Activated CD4-positive, alpha-beta T cell treated with anti-CD3 and anti-CD28 coated beads, Interleukin-2, amount 50 U/mL, for 24 hours (primary cell): ENCODE measurements around the gene UBIAD1.
A peak's percentile ranks its signal among the peaks of the same experiment; 100 is the strongest.
"Not testable (repeated sequence)": the region's sequence is repeated elsewhere in the genome, so short reads cannot be mapped to it uniquely, and the experiment has no call there.

Source experiments
- DNase-seq, 2 donors: peaks; one replicate each; pipeline ENCODE4 v3.0.0-alpha.2; 2020; ENCODE audit warnings: low read depth in 1 of 2, low spot score in 1 of 2

The UBIAD1 gene, protein sequence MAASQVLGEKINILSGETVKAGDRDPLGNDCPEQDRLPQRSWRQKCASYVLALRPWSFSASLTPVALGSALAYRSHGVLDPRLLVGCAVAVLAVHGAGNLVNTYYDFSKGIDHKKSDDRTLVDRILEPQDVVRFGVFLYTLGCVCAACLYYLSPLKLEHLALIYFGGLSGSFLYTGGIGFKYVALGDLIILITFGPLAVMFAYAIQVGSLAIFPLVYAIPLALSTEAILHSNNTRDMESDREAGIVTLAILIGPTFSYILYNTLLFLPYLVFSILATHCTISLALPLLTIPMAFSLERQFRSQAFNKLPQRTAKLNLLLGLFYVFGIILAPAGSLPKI

DNA sequence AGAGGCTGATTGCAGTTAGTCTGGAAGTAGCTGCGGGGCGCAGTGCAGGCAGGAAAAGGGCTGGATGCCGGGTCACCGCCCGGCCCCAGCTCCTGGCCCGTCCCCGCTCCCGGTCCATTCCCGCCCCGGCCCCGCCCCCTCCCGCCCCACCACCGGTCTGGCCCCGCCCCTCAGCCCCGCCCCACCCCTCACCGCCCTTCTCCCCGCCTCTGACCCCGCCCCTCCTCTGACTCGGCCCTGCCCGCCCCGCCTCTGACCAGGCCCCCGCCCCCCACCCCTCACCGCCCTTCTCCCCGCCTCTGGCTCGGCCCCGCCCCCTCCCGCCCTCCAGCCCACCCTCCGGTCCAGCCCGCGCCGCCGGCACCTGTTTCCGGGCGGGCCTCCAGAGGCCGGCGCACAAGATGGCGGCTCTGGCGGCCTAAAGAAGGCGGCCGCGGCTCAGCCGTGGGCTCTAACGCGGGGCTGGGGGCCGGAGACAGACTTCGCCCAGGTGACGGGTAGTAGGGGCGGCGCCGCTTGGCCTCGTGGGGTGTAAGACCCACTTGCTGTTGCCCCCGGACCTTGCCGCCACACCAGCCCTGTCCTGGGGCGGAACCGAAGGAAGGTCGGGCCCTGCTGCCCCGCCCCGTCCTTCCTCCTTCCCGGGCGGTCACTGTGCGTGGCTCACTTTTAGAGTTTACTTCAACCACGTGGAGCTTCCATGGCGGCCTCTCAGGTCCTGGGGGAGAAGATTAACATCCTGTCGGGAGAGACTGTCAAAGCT is at the start of gene UBIAD1:
TSS of gene UBIAD1 (plus strand) at position 367 of the 763 bp plus-strand sequence. CDS start at position 701, 334 bp downstream.
- DNase-seq, result peak; percentile 65 to 78

DNA sequence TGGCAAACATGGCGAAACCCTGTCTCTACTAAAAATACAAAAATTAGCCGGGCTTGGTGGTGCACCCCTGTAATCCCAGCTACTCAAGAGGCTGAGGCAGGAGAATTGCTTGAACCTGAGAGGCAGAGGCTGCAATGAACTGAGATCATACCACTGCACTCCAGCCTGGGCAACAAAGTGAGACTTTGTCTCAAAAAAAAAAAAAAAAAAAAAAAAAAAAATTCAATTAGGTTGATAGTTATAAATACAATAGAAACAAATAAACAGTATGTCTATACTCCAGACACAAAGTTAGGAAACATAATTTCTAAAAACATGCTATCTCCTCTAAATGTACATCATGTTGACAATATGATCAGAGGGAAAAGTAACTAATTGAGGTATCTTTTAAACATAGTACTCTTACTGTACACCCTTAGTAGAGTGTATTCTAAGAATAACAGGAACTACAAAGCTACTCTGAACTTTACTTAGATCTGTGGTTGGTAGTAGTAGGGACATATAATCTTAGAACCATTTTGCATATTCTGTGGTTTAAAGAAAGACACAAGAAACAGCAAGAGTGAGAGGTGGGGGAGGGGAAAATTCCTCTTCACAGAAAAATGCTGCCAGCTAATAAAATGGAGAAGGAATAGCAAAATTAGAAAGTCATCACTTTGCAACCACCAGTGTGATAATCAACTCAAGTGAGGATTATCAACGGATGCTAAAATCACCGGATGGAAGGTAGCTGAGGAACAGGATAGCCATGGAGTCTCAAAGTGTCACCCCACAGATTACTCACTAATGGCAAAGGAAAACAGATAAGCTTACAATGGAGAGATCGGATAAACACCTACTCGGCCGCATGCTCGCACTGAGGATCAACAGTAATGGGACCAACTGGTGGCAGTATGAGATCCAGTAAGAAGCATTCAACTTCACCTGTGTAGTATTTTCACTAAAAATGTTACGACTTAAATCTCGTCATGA is 45.6 kb upstream of the UBIAD1 start:
- no peak for DNase-seq

DNA sequence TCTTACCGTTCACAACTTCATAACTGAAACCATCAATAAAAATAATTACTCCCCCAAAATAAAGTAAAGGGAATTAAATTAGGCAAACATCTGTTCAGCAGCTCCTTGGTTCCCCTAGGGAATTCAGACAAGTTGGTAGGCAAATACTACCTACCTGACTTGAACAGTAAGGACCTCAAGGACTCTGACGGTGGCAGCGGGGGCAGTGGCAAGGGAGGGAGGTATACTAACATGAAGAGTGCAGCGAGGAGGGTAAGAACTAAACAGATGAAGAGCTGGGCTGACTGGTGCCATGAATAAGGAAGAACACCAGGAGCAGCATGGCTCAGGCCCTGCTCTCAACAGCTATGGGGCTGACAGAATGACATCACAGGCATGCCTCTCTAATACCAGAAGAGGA is 43.8 kb upstream of the UBIAD1 start:
- DNase-seq, result no peak

DNA sequence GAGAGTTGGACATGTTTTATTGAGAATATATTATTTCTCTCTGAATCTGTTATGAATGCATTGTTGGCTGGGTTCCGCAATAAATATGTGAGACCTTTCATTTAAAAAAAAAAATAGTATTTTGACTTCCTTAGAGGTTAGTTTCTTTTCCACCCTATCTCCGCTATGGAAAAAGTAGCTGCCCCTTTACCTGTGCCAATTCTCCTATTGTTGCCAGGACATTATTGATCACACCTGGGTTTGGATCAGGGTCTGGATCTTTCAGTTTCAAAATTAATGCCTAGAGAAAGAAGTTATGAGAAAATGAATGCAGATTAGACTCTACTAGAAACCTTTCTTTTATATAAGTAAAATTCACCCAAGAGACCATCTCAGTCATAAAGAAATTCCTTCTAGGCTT is 39.8 kb upstream of the UBIAD1 start:
- DNase-seq, result no peak

DNA sequence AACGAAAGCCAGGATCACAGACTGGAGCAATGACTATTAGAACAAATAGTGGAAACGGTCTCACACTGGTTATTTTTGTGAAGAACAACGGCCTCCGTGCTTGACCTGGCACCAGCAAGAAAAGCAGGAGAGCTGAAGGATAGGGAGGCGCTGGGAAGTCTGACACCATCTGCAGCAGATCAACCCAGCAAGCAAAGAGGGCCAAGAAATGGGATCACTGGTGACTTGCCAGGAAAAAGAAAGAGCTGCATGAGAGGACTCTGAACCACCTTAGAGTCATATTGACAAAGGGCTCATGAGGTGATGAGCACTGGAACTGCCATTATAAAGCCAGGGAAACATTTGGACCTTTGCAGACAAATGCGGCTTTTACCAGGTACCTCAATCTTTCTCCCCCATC is 35.6 kb upstream of the UBIAD1 start:
- no peak for DNase-seq

DNA sequence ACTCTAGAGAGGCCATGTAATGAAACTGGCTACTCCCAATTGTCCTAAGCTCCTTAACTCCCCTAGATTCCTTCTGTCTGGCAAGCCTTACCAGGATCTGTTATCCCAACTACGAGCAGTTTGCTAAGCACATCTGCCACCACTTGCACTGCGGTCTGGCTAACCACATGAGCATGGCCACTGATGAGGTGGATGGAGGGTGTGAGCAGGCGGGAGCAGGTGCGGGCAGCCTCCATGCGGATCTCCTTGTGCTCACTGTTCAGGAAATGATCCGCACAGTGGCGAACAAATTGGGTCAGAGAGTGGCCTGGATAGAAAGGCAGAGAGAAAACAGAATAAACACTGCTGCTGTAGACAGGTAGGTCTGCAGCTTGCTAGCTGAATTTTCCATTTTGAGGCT is 34.7 kb upstream of the UBIAD1 start:
- no peak for DNase-seq

DNA sequence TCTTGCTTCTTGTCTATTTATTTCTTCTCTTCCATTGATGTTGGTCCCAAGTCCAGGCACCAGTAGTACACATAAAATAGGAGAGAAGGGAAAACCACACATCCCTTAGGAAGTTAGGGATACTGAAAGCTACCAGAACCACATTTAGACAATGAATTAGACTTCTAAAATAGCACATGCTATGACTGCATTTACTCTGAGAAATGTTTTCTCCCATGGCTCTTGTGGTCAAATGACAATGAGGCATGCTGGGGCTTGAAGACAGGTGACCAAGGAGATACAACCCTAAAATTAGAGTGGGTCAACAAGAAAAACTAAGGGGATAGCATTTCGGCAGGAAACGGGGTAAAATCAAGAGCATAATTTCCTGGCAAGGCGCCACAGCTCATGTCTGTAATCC is 27.8 kb upstream of the UBIAD1 start:
- DNase-seq, result no peak

DNA sequence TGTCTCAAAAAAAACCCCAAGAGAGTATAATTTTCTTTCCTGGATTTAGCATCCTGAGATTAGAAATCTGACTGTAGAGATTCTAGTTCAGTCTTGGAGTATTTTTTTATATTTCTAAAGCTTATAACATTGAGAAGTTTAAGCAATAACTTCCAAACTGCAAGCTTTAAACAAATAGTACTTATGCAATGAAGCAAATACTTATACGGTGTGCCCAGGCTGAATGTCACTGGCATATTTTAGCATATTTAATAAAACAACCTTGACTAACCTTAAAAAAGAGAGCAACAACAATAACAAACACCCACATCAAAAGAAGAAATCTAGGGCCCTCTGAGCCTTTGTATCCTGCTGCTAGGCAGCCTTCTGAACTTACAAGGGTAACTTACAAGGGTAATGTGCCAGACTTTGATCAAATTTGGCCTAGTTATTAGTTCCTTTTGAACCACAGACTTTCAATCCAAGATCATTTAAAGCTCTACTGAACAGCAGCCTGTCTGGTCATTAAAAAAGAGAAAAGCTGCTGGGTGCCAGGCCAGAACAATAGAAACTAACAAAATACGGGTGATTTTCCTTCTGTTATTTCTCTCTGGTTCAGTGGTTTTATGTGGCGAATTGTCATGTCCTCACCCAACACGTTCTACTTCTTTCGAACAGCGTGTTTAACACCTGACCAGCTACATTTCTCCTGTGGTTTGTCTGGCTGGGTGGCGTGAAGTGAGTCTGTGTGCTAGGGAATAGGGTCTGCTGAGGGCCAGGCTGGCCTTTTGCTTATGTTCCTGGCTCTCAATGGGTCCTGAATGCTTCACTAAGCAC is 26.9 kb upstream of the UBIAD1 start:
- DNase-seq, result no peak

DNA sequence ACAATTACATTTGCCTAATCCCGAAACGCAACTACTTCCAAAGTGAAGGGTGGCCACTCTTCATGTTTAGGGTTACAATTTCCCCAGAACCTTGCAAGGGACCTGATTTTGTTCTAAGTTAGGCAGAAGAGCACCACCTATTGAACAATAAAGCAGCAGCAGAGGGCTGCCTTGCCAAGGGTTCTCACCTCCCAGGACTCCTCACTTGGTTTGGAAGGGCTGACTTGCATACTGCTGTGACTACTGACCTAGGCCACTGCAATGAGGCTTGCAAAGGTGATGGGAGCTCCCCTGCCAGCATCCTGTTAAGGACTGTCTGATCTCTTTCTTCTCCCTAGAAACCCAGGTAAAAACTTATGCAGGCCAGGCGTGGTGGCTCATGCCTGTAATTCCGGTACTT is 24.8 kb upstream of the UBIAD1 start:
- DNase-seq, result no peak

DNA sequence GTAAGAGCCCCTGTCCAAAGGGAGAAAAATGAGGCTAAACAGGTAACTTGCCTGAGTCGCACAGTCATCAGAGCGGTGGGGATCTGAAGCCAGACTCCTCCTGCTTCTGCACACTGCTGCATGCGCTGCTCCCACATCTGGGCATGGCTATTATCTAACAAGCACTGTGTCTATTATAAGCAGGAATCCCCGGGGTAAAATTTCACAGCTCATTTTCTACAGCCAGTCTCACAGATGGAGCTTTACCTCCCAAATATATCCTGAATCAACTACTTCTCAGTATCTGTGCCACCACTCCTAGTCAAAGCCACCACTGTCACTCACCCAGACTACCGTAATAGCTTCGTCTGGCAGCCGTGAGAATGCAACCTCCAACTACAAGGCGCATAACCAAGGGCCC is 20.5 kb upstream of the UBIAD1 start:
- DNase-seq, result no peak

DNA sequence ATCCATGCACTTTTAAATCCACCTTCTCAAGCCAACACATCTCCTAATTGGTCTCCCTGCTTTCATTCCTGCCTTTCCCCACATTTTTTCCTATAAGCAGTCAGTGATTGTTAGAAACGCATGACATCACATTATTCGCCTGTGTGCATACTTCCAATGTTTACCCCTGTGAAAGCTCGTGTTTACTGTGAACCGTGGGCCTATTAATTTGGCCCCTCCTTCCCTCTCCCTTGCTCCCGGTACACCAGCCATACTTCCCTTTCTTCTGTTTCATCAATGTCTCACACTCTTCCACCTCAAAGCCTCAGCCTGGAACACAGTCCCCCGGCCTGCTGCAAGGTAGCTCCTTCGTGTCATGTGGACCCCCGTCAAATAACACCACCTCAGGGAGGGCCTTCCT is 19.8 kb upstream of the UBIAD1 start:
- no peak for DNase-seq

DNA sequence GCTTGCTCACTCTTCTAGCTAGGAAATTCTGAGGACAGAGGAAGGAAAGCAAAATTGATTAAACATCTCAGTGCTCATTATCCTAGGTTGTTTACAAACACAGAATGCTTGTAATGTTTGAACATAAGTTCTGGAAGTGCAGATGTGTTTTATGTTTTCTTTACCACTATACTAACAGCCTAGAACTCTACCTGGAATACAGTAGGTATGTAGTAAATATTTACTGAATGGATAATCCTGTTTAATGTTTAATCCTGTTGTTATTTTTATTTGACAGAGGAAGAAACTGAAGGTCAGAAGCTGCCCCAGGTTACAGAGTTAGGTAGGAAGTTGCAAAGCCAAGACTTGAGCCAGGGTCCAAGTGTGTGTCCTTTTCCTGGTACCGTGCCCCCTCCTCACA is 16.7 kb upstream of the UBIAD1 start:
- no peak for DNase-seq

DNA sequence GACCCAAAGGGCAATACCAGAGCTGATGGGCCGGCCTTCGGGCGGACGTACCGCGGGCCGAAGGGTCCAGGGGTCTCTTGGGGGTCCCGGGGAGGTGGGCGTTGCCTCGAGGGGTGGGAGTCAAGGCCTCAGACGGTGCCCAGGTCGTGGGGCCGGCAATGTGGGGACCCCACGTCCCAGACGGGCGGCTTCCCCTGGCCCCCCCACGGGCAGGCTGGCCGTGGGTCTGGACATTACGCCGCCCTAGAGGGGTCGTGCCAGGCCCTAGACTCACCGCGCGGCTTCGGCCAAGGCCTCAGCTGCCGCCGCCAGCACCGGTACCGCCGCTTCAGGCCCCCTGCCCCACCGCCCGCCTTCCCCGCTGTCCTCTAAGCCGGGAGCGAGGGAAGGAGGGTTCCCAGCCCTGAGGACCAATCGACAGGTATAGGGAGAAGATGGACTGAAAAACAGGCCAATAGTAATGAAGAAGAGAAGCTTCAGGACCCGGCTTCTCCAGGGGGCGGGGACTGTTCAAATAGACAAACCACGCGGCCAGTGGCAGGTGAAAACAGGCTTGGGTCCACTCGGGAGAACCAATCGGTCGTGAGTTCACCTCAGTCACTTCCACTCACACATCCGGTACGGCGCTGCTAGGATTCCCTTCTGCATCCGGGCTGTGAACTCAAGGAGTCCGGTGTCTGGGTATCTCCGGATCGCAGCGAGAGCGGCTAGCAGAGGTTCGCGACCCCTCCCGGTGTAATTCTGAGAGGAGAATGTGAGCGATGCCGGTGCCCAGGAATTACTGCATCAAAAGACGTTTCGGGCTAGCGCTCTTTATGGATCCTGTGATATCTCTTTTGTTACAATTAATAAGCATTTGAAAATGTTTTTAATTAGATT is 10.6 kb upstream of the UBIAD1 start, which contains the start of gene MTOR:
TSS of gene MTOR (minus strand) at position 381 of the 879 bp plus-strand sequence. CDS start 3,142 bp downstream, outside the sequence.
- DNase-seq, result peak; percentile 80 to 99

DNA sequence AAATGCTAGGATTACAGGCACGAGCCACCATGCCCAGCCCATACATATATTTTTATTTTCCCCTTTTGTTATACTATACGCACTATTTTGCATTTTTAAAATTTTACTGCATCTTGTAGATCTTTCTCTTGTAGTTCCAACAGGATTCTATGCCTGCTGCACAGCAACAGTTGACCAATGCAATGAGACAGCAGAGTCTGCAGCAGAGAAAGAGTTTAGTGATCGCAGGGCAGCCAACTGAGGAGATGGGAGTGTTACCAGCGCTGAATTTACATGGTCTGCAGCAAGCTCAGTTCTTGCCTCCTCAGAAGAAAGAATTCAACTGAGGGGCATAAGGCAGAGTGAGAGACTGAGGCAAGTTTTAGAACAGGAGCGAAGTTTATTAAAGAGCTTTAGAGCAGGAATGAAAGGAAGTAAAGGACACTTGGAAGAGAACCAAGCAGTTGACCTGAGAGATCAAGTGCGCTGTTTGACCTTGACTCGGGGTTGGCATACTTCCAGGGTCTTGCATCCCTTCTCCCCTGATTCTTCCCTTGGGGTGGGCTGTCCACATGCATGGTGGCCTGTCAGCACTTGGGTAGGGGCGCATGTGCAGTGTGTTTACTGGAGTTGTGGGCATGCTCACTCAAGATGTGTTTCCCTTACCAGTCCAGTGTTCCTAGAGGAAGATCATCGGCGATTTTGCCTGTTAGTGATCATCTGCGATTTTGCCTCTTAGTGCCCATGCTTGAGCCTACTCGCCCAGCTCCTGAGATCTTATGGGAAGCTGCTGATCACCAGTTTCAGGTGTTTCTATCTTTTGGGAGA is 6.5 kb upstream of the UBIAD1 start:
- no peak for DNase-seq

DNA sequence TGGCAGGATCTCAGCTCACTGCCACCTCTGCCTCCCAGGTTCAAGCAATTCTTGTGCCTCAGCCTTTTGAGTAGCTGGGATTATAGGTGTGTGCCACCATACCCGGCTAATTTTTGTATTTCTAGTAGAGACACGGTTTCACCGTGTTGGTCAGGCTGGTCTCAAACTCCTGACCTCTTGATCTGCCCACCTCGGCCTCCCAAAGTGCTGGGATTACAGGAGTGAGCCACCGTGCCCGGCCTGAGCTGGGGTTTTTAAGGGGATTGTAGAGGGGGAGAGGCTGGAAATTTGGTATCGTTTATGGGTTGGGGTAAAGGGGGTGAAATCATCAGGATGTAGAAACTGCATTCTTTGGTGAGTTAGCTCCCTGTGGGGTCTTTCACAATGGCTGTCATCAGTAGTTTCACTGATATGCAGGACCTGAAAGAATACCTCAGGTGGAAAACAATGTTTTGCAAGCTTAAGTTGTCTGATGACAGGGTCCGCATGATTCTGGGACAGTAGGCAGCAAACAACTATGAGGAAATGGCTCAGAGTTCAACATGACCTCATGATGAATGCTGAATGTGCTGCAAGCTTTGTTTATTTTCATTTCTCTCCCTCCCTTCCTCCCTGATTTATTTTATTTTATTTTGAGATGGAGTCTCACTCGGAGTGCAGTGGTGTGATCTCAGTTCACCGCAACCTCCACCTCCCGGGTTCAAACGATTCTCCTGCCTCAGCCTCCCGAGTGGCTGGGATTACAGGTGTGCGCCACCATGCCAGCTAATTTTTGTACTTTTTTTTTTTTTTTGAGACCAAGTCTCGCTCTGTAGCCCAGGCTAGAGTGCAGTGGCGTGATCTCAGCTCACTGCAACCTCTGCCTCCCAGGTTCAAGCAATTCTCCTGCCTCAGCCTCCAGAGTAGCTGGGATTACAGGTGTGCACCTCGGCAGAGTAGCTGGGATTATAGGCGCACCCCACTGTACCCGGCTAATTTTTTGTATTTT is 5.4 kb upstream of the UBIAD1 start:
- not testable (repeated sequence) for DNase-seq

DNA sequence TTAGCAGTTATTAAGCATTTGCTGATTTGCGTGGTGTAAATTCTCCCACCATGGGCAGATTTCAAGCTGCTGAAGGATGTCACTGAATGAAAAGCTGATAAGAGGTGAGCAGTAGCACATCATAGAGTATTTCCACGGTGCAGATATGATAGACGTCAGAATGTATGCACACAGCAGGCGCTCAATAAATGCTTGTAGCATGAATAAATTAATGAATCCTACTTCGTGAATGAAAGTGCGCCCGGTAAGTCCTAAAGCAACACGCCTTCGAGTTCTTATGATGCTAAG is 510 bp upstream of the UBIAD1 start:
- DNase-seq, result no peak

DNA sequence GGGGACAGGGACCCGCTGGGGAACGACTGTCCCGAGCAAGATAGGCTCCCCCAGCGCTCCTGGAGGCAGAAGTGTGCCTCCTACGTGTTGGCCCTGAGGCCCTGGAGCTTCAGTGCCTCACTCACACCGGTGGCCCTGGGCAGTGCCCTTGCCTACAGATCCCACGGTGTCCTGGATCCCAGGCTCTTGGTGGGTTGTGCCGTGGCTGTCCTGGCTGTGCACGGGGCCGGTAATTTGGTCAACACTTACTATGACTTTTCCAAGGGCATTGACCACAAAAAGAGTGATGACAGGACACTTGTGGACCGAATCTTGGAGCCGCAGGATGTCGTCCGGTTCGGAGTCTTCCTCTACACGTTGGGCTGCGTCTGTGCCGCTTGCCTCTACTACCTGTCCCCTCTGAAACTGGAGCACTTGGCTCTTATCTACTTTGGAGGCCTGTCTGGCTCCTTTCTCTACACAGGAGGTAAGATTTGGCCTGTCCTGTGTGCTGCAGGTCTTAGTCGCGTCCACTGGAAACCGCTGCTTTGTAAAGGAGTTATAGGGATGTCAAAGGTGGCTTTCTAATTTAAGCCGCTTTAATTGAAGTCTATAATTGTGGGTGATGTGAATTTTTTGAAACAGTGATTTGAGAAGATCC is 717 bp downstream of the UBIAD1 start:
- DNase-seq, result no peak
